NCI-H2081 (cell line): ENCODE measurements around the gene FBXO41.

ENCODE experiments used
- DNase-seq, 2 experiments: peaks; one replicate each; lab custom pipeline; 2025; lab: John Stamatoyannopoulos, UW

FBXO41 gene

GRCh38 chr2:73284296-73285158, at the start of gene FBXO41:
Gene FBXO41 (minus strand): TSS chr2:73284478. CDS start chr2:73269630, 14,848 bp downstream.
- peak; percentile 69 to 80 for DNase-seq

- no peak for DNase-seq
Observed at GRCh38 chr2:73334045-73334444, 49.8 kb upstream of the FBXO41 start.

GRCh38 chr2:73333564-73333963, 49.3 kb upstream of the FBXO41 start:
- DNase-seq = peak; percentile 75 to 93

GRCh38 chr2:73324126-73324725, 39.9 kb upstream of the FBXO41 start:
- no peak for DNase-seq

GRCh38 chr2:73323551-73323950, 39.3 kb upstream of the FBXO41 start:
- DNase-seq = no peak

- DNase-seq = no peak
Observed at GRCh38 chr2:73314441-73314840, 30.2 kb upstream of the FBXO41 start.

- peak; percentile 49 to 75 for DNase-seq
Observed at GRCh38 chr2:73307720-73308119, 23.4 kb upstream of the FBXO41 start.

GRCh38 chr2:73301636-73302035, 17.4 kb upstream of the FBXO41 start:
- DNase-seq = no peak

GRCh38 chr2:73300926-73301325, 16.6 kb upstream of the FBXO41 start:
- DNase-seq = no peak

- DNase-seq = no peak
Observed at GRCh38 chr2:73297586-73297985, 13.3 kb upstream of the FBXO41 start.

GRCh38 chr2:73297151-73297559, 12.9 kb upstream of the FBXO41 start:
- peak; percentile 17 to 64 for DNase-seq

- peak in 1 of 2 experiments; percentile 25 for DNase-seq
Observed at GRCh38 chr2:73295751-73296400, 11.6 kb upstream of the FBXO41 start.

GRCh38 chr2:73294239-73294638, 10.0 kb upstream of the FBXO41 start:
- DNase-seq = no peak

GRCh38 chr2:73293534-73294171, 9.4 kb upstream of the FBXO41 start, which contains the start of gene EGR4:
Gene EGR4 (minus strand): TSS chr2:73293548. CDS start chr2:73293317, 231 bp downstream.
- peak; percentile 91 to 95 for DNase-seq

GRCh38 chr2:73292906-73293533, 8.7 kb upstream of the FBXO41 start:
- DNase-seq = peak; percentile 21 to 24

GRCh38 chr2:73292316-73292905, 8.1 kb upstream of the FBXO41 start:
- no peak for DNase-seq

GRCh38 chr2:73291461-73292315, 7.4 kb upstream of the FBXO41 start:
- peak; percentile 27 to 32 for DNase-seq

GRCh38 chr2:73291093-73291460, 6.8 kb upstream of the FBXO41 start:
- DNase-seq = no peak

GRCh38 chr2:73290049-73290839, 6.0 kb upstream of the FBXO41 start:
- peak; percentile 67 to 83 for DNase-seq

GRCh38 chr2:73289304-73289703, 5.0 kb upstream of the FBXO41 start:
- no peak for DNase-seq
